Astrocyte (in vitro differentiated cells and primary cell): ENCODE data around the gene SMOC2.

Experiments used
- CTCF ChIP-seq: IDR thresholded peaks from 2 replicates; pipeline ENCODE4 v1.5.1; 2011; ENCODE audit warnings: low read depth, mild to moderate bottlenecking, inconsistent platforms, low read length, moderate library complexity; ENCODE audit not compliant: insufficient read depth
- EZH2 ChIP-seq: IDR thresholded peaks from 2 replicates; pipeline ENCODE4 v1.6.1; 2012; ENCODE audit warnings: mild to moderate bottlenecking, low read length, inconsistent platforms; ENCODE audit not compliant: insufficient read depth

- TF ChIP-seq EZH2 (no peak), CTCF (no peak)
These were observed 95.9 kb downstream of the SMOC2 start for GRCh38 chr6:168536665-168537539.
